Panc1 (cell line): ENCODE data around the gene GHDC. TPM values are rescaled to one million over a fixed set of nuclear protein-coding genes. Genes with fewer than 3 reads are reported as not detected.

Experiments used
- ATAC-seq: fragments of 200-7000 bp; cut with Tn5 transposase; 2 replicates; pipeline ENCODE4 v1.9.1; 2020; ENCODE audit warnings: mild to moderate bottlenecking, moderate library complexity
- BruUV-seq: library from RNA; stranded (reverse); fragments of 400-500 nt; replicated peaks from 2 replicates; lab custom pipeline; 2021; lab: Mats Ljungman, UMichigan
- CTCF ChIA-PET: fragments of 300-600 bp; sonication (Branson Sonifier 250); formaldehyde crosslinking; loops from one replicate; lab custom pipeline; 2022; ENCODE audit warnings: antibody characterized with exemption; lab: Charles Lee
- POLR2A ChIA-PET: fragments of 300-600 bp; sonication (Branson Sonifier 250); formaldehyde crosslinking; loops from one replicate; lab custom pipeline; 2022; ENCODE audit warnings: antibody characterized with exemption; lab: Charles Lee
- DNase-seq: peaks from one replicate; pipeline ENCODE4 v3.0.0-alpha.2; 2010; ENCODE audit warnings: low read depth, low spot score
- H3K27ac ChIP-seq: 2 replicates; pipeline ENCODE4 v1.5.1; 2011; ENCODE audit warnings: mild to moderate bottlenecking, low read length, inconsistent platforms
- H3K27me3 ChIP-seq: fragments of 200-500 bp; sonication (Bioruptor generic); 2 replicates; pipeline ENCODE4 v1.6.0; 2014; ENCODE audit warnings: low read length, inconsistent platforms; ENCODE audit not compliant: control insufficient read depth, insufficient read depth
- H3K36me3 ChIP-seq: fragments of 200-500 bp; sonication (Bioruptor generic); 2 replicates; pipeline ENCODE4 v1.5.1; 2014; ENCODE audit warnings: inconsistent platforms, mild to moderate bottlenecking, low read length, moderate library complexity; ENCODE audit not compliant: control insufficient read depth, insufficient read depth
- H3K4me1 ChIP-seq: 2 replicates; pipeline ENCODE4 v1.5.1; 2011; ENCODE audit warnings: inconsistent platforms, mild to moderate bottlenecking, low read length, moderate library complexity; ENCODE audit not compliant: control insufficient read depth, insufficient read depth
- H3K4me3 ChIP-seq, 2 experiments: 2 replicates each; pipeline ENCODE4 v1.5.1; 2011 to 2012; ENCODE audit warnings: low read depth in 2 of 2, low read length in 2 of 2, mild to moderate bottlenecking in 2 of 2, inconsistent platforms in 1 of 2, moderate library complexity in 1 of 2
- H3K9me3 ChIP-seq: fragments of 200-500 bp; sonication (Bioruptor generic); 2 replicates; pipeline ENCODE4 v1.5.1; 2014; ENCODE audit warnings: low read depth, mild to moderate bottlenecking, inconsistent platforms, low read length, moderate library complexity; ENCODE audit not compliant: control insufficient read depth, insufficient read depth
- CTCF ChIP-seq: fragments of 450-650 bp; IDR thresholded peaks from 2 replicates; pipeline ENCODE4 v1.5.1; 2017; ENCODE audit warnings: mild to moderate bottlenecking
- POLR2AphosphoS5 ChIP-seq: IDR thresholded peaks from 2 replicates; pipeline ENCODE4 v1.6.1; 2012; ENCODE audit warnings: mild to moderate bottlenecking, low read depth, low read length, moderate library complexity
- REST ChIP-seq, 2 experiments: IDR thresholded peaks; 2 replicates each; pipeline ENCODE4 v1.6.1; 2011 to 2012; ENCODE audit warnings: low read depth in 2 of 2, control low read depth in 1 of 2, low read length in 1 of 2, mild to moderate bottlenecking in 1 of 2, moderate library complexity in 1 of 2; ENCODE audit not compliant: insufficient read depth in 1 of 2
- SIN3A ChIP-seq: IDR thresholded peaks from 2 replicates; pipeline ENCODE4 v1.6.1; 2012; ENCODE audit warnings: low read depth, mild to moderate bottlenecking, low read length, moderate library complexity, borderline replicate concordance; ENCODE audit not compliant: insufficient read depth
- TCF7L2 ChIP-seq: IDR thresholded peaks from 2 replicates; pipeline ENCODE4 v1.6.1; 2011; ENCODE audit warnings: mild to moderate bottlenecking, low read depth, low read length, inconsistent platforms
- in situ Hi-C: cut with HindIII; loops from 2 replicates; pipeline ENCODE4 v1.10.0; 2016; ENCODE audit warnings: low sequenced_read_pairs, low pct_unique_long_range_greater_than_20kb
- intact Hi-C: fragments of 100-400 bp; cut with micrococcal nuclease; formaldehyde crosslinking; loops from one replicate; pipeline ENCODE4 v1.10.0; 2022; ENCODE audit not compliant: unreplicated experiment
- total RNA-seq: library from RNA; stranded (reverse); gene quantifications from one replicate; pipeline ENCODE4 v1.2.1, GENCODE V29; 2021; ENCODE audit not compliant: unreplicated experiment

Gene GHDC
- total RNA-seq, 1 experiment from 2014 or later: 21.8 TPM

- BruUV-seq: no TSS peak
- Histone ChIP-seq H3K9me3 (no peaks in the 10 kb centered on the region), H3K27ac (no peak overlapping the region), H3K4me1 (no peaks in the 10 kb centered on the region; the same call in 1 of the 2 replicates), H3K27me3 (no peaks in the 10 kb centered on the region), H3K4me3 (no peak overlapping the region), H3K36me3 (no peaks in the 10 kb centered on the region)
- in situ Hi-C loops (no loop called here), intact Hi-C loops (no loop called here)
- CTCF ChIA-PET: no interaction called here
- ATAC-seq (no peak), DNase-seq (no peak)
- TF ChIP-seq REST (IDR thresholded peaks at IDR 0.05; ENCODE audit: insufficient read depth in 1 of 2, low read depth in 2 of 2, low read length in 1 of 2): no peak
- TF ChIP-seq SIN3A: no peak
- no peak for TF ChIP-seq TCF7L2
- POLR2A ChIA-PET: no interaction called here
These were observed 16.6 kb downstream of the GHDC start for GRCh38 chr17:42177684-42178083.

- ChIA-PET CTCF (no interaction called here), POLR2A (no interaction called here)
- intact Hi-C loops (no loop called here), in situ Hi-C loops (no loop called here)
- Histone ChIP-seq H3K4me1 (no peaks in the 10 kb centered on the region; the same call in 1 of the 2 replicates), H3K9me3 (no peaks in the 10 kb centered on the region), H3K27ac (no peak overlapping the region), H3K27me3 (no peaks in the 10 kb centered on the region), H3K4me3 (no peak overlapping the region), H3K36me3 (no peaks in the 10 kb centered on the region)
- TF ChIP-seq SIN3A (no peak), REST (IDR thresholded peaks at IDR 0.05; ENCODE audit: insufficient read depth in 1 of 2, low read depth in 2 of 2, low read length in 1 of 2) (no peak)
- no TSS peak for BruUV-seq
- ATAC-seq (no peak), DNase-seq (no peak)
These were observed 20.0 kb downstream of the GHDC start for GRCh38 chr17:42174126-42174783.

- CTCF ChIA-PET: interaction anchor here (0.7 kb wide), 1 partner anchor 162 kb away, joined by 17 read pairs; no protein-coding TSS in a partner anchor
- Histone ChIP-seq H3K4me3 (no peak overlapping the region), H3K36me3 (no peaks in the 10 kb centered on the region), H3K4me1 (no peaks in the 10 kb centered on the region), H3K27ac (no peak overlapping the region), H3K9me3 (no peaks in the 10 kb centered on the region), H3K27me3 (no peaks in the 10 kb centered on the region)
- DNase-seq (no peak), ATAC-seq (no peak)
- BruUV-seq: no TSS peak
- POLR2A ChIA-PET: no interaction called here
- intact Hi-C loops: no loop called here
- TF ChIP-seq POLR2AphosphoS5: no peak
- TF ChIP-seq TCF7L2: no peak
- no peak for TF ChIP-seq SIN3A
- no peak for TF ChIP-seq REST (IDR thresholded peaks at IDR 0.05; ENCODE audit: insufficient read depth in 1 of 2, low read depth in 2 of 2, low read length in 1 of 2)
- TF ChIP-seq CTCF: no peak
- in situ Hi-C loops: no loop called here
These were observed 22.5 kb downstream of the GHDC start for GRCh38 chr17:42171831-42172230.
